ENCODE measurements around the gene GSTK1.

The GSTK1 gene

DNA sequence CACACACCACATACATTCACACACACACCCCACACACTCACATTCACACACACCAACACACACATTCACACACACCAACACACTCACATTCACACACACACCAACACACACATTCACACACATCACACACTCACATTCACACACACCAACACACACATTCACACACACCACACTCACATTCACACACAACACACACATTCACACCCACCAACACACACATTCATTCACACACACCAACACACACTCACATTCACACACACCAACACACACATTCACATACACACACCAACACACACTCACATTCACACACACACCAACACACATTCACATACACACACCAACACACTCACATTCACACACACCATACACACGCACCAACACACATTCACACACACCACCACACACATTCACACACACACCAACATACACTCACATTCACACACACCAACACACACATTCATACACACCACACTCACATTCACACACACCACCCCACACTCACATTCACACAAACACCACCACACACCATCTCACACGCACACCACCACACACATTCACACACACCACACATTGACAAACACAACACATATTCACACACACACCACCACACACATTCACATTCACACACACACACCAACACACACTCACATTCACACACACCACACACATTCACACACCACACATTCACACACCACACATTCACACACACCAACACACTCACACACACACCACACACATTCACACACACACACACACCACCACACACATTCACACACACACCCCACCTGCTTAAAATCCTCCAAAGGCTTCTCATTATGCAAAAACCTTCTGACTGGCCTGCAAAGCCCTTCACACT lies 32.4 kb upstream of the GSTK1 start:
- TF ChIP-seq, protein P1, sequence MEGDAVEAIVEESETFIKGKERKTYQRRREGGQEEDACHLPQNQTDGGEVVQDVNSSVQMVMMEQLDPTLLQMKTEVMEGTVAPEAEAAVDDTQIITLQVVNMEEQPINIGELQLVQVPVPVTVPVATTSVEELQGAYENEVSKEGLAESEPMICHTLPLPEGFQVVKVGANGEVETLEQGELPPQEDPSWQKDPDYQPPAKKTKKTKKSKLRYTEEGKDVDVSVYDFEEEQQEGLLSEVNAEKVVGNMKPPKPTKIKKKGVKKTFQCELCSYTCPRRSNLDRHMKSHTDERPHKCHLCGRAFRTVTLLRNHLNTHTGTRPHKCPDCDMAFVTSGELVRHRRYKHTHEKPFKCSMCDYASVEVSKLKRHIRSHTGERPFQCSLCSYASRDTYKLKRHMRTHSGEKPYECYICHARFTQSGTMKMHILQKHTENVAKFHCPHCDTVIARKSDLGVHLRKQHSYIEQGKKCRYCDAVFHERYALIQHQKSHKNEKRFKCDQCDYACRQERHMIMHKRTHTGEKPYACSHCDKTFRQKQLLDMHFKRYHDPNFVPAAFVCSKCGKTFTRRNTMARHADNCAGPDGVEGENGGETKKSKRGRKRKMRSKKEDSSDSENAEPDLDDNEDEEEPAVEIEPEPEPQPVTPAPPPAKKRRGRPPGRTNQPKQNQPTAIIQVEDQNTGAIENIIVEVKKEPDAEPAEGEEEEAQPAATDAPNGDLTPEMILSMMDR (IDR thresholded peaks at IDR 0.05; ENCODE audit: control insufficient read depth, extremely low read depth, insufficient read depth) = no peak
- H3K4me3 ChIP-seq (ENCODE audit: low read depth, low read length) = no peak overlapping the region
- no peak for DNase-seq (ENCODE audit: low read depth)

DNA sequence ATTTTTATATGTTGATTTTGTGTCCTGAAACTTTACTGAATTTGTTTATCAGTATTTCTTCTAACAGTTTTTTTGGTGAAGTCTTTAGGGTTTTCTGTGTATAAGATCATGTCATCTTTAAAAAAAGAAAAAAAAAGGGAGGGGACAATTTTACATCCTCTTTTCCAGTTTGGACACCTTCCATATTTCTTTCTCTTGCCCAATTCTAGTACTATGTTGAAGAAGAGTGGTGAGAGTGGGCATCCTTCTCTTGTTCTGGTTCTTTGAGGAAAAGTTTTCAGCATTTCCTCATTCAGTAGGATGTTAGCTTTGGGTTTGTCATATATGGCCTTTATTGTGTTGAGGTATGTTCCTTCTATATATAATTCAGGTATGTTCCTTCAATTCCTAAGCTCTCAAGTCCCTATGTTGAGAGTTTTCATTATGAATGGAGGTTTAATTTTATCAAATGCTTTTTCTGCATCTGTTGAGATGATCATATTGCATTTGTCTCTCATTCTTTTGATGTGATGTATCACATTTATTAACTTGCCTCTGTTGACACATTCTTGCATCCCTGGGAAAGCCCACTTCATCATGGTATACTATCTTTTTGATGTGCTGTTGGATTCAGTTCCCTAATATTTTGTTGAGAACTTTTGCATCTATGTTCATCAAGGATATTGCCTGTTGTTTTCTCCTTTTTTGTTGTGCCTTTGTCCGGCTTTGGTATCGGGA lies 29.3 kb upstream of the GSTK1 start:
- H3K4me3 ChIP-seq (ENCODE audit: low read depth, low read length) = no peak overlapping the region
- no peak for DNase-seq (ENCODE audit: low read depth)
- TF ChIP-seq, protein P1 (IDR thresholded peaks at IDR 0.05; ENCODE audit: control insufficient read depth, extremely low read depth, insufficient read depth) = no peak

DNA sequence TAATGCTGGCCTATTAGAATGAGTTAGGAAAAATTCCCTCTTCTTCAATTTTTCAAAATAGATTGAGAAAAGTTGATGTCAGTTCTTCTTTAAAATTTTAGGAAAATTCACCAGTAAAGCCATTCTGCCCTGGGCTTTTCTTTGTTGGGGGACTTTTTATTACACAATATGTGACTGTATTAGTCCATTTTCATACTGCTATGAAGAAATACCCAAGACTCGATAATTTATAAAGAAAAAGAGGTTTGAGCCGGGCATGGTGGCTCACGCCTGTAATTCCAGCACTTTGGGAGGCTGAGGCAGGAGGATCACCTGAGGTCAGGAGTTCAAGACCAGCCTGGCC lies 28.7 kb upstream of the GSTK1 start:
- TF ChIP-seq, protein P1 (IDR thresholded peaks at IDR 0.05; ENCODE audit: control insufficient read depth, extremely low read depth, insufficient read depth) = no peak

DNA sequence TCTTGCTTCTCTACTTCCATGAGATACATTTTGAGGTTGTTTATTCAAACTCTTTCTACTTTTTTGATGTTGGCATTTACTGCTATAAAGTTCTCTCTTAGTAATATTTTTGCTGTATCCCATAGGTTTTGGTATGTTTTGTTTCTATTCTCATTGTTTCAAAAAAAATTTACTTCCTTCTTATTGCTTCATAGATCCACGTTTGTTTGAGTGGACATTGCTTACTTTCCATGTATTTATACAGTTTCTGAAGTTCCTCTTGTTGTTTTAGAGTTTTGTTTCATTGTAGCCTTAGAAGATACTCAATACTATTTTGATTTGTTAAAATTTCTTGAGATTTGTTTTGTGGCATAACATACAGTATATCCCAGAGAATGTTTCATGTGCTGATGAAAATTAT lies 27.7 kb upstream of the GSTK1 start:
- H3K4me3 ChIP-seq (ENCODE audit: low read depth, low read length) = no peak overlapping the region
- no peak for DNase-seq (ENCODE audit: low read depth)
- TF ChIP-seq, protein P1 (IDR thresholded peaks at IDR 0.05; ENCODE audit: control insufficient read depth, extremely low read depth, insufficient read depth) = no peak

More for the DNA sequence above, 28.7 kb upstream of the GSTK1 start:
- H3K4me3 ChIP-seq (ENCODE audit: low read depth, low read length) = no peak overlapping the region
- no peak for DNase-seq (ENCODE audit: low read depth)

DNA sequence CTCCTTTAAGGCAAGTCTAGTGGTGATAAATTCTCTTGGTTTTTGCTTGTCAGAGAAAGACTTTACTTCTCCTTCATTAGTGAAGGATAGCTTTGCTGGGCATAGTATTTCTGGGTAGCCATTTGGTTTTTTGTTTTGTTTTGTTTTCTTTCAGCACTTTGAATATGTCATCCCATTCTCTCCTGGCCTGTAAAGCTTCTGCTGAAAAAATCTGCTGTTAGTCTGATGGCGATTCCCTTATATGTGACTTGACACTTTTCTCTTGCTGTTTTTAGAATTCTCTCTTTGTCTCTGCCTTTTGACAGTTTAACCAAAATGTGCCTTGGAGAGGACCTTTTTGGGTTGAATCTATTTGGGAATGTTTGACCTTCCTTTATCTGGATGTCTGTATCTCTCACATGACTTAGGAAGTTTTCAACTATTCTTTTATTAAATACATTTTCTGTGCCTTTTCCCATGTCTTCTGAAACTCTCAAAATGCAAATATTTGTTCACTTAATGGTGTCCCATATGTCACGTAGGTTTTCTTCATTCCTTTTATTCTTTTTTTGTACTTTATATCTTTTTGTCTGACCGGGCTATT lies 26.7 kb upstream of the GSTK1 start:
- TF ChIP-seq, protein P1 (IDR thresholded peaks at IDR 0.05; ENCODE audit: control insufficient read depth, extremely low read depth, insufficient read depth) = no peak
- DNase-seq (ENCODE audit: low read depth) = no peak
- H3K4me3 ChIP-seq (ENCODE audit: low read depth, low read length) = no peak overlapping the region

DNA sequence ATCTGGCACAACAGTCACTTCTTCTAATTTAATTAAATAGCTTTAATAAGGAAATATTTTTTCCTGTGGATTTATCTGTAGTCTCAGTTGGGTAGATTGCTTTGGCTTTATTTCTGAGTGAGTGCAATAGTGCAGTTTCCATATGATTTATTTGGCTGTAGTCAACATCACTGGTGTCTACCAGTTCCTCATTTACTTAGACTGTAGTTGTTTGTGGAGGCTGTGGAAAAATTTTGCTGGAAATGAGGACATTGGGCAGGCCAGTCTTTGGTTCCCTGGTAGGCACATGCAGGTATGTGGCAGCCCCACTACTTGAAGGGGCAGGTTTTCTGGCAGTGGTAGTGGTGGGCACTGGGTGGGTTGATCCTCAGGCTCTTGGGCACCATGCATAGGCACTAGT lies 25.9 kb upstream of the GSTK1 start:
- DNase-seq (ENCODE audit: low read depth) = no peak
- no peak overlapping the region for H3K4me3 ChIP-seq (ENCODE audit: low read depth, low read length)
- TF ChIP-seq, protein P1 (IDR thresholded peaks at IDR 0.05; ENCODE audit: control insufficient read depth, extremely low read depth, insufficient read depth) = no peak

All from LNCaP clone FGC (cell line).